HCT116 (cell line): ENCODE data around the gene MSTO1. TPM values are rescaled to one million over a fixed set of nuclear protein-coding genes. Genes with fewer than 3 reads are reported as not detected.
"Not testable (repeated sequence)": the region's sequence is repeated elsewhere in the genome, so short reads cannot be mapped to it uniquely, and the experiment has no call there.

ENCODE experiments used
- ATAC-seq: fragments of 200-7000 bp; cut with Tn5 transposase; 2 replicates; pipeline ENCODE4 v1.9.1; 2020; ENCODE audit warnings: mild to moderate bottlenecking, moderate library complexity
- BruUV-seq: library from RNA; stranded (reverse); fragments of 400-500 nt; replicated peaks from 2 replicates; lab custom pipeline; 2021; lab: Mats Ljungman, UMichigan
- CTCF ChIA-PET: fragments of 300-600 bp; sonication (Branson Sonifier 250); formaldehyde crosslinking; loops from one replicate; lab custom pipeline; 2021; ENCODE audit warnings: antibody characterized with exemption; lab: Charles Lee
- POLR2A ChIA-PET: fragments of 300-600, 350-600 bp; sonication (Branson Sonifier 250); formaldehyde crosslinking; loops from one replicate; lab custom pipeline; 2021; ENCODE audit warnings: antibody characterized with exemption; lab: Charles Lee
- RAD21 ChIA-PET, 2 experiments: fragments of 300-600 bp; sonication (Branson Sonifier 250); formaldehyde crosslinking; loops; one replicate each; lab custom pipeline; 2023; ENCODE audit warnings: low total read pairs in 2 of 2; ENCODE audit not compliant: uncharacterized antibody in 2 of 2, unreplicated experiment in 2 of 2, low non-redundant PET in 1 of 2; lab: Charles Lee
- DNase-seq: peaks from one replicate; pipeline ENCODE4 v3.0.0-alpha.2; 2010; ENCODE audit warnings: low read depth, low spot score
- H2AFZ ChIP-seq: fragments of 200-600 bp; shearing (Covaris generic), sonication (generic); 2 replicates; pipeline ENCODE4 v1.6.1; 2017; ENCODE audit warnings: low read depth, mixed run types, mixed read lengths, antibody characterized with exemption, low read length; ENCODE audit not compliant: poor library complexity, severe bottlenecking
- H3K27ac ChIP-seq: 2 replicates; pipeline ENCODE4 v1.5.1; 2012; ENCODE audit warnings: low read depth, low read length
- H3K27me3 ChIP-seq: fragments of 200-600 bp; sonication (generic); 2 replicates; pipeline ENCODE4 v1.6.1; 2016; ENCODE audit warnings: mixed run types, low read length, mixed read lengths; ENCODE audit not compliant: insufficient read depth
- H3K36me3 ChIP-seq, 2 experiments: fragments of 200-500 bp in 1 of 2; fragments of 200-600 bp in 1 of 2; sonication (Bioruptor generic) in 1 of 2; sonication (generic) in 1 of 2; 2 replicates each; pipeline versions ENCODE4 v1.5.1 to v1.6.1; 2014 to 2016; ENCODE audit warnings: low read length in 2 of 2, inconsistent platforms in 1 of 2, mixed read lengths in 1 of 2, mixed run types in 1 of 2; ENCODE audit not compliant: insufficient read depth in 2 of 2, control insufficient read depth in 1 of 2
- H3K4me1 ChIP-seq, 2 experiments: fragments of 200-600 bp in 1 of 2; sonication (generic) in 1 of 2; 2 replicates each; pipeline versions ENCODE4 v1.5.1 to v1.6.1; 2012 to 2017; ENCODE audit warnings: low read length in 2 of 2, inconsistent platforms in 1 of 2, mild to moderate bottlenecking in 1 of 2, mixed read lengths in 1 of 2, mixed run types in 1 of 2, moderate library complexity in 1 of 2; ENCODE audit not compliant: insufficient read depth in 2 of 2, control insufficient read depth in 1 of 2
- H3K4me2 ChIP-seq: fragments of 200-600 bp; sonication (generic); 2 replicates; pipeline ENCODE4 v1.6.1; 2017; ENCODE audit warnings: mixed run types, low read length, mixed read lengths
- H3K4me3 ChIP-seq, 2 experiments: fragments of 200-600 bp in 1 of 2; sonication (generic) in 1 of 2; replicated peaks in 1 of 2; 2 replicates each; pipeline ENCODE4 v1.5.1; 2011 to 2016; ENCODE audit warnings: low read length in 2 of 2, control low read depth in 1 of 2, low read depth in 1 of 2, mild to moderate bottlenecking in 1 of 2, mixed read lengths in 1 of 2, mixed run types in 1 of 2
- H3K79me2 ChIP-seq: fragments of 200-600 bp; sonication (generic); 2 replicates; pipeline ENCODE4 v1.6.1; 2017; ENCODE audit warnings: mild to moderate bottlenecking, mixed run types, low read length, moderate library complexity, mixed read lengths; ENCODE audit not compliant: insufficient read depth
- H3K9ac ChIP-seq: fragments of 200-600 bp; sonication (generic); 2 replicates; pipeline ENCODE4 v1.6.1; 2016; ENCODE audit warnings: low read length, mixed read lengths
- H3K9me2 ChIP-seq: fragments of 200-600 bp; sonication (generic), shearing (Covaris generic); 2 replicates; pipeline ENCODE4 v1.6.1; 2017; ENCODE audit warnings: mixed run types, mild to moderate bottlenecking, moderate library complexity; ENCODE audit not compliant: insufficient read depth
- H3K9me3 ChIP-seq, 2 experiments: fragments of 200-500 bp in 1 of 2; fragments of 200-600 bp in 1 of 2; sonication (Bioruptor generic) in 1 of 2; sonication (generic) in 1 of 2; 2 replicates each; pipeline ENCODE4 v1.6.1; 2014 to 2017; ENCODE audit warnings: low read length in 2 of 2, mixed read lengths in 2 of 2, inconsistent platforms in 1 of 2, low read depth in 1 of 2, mild to moderate bottlenecking in 1 of 2, mixed run types in 1 of 2, moderate library complexity in 1 of 2; ENCODE audit not compliant: control insufficient read depth in 1 of 2, insufficient read depth in 1 of 2
- H4K20me1 ChIP-seq: fragments of 200-600 bp; sonication (generic), shearing (Covaris generic); 2 replicates; pipeline ENCODE4 v1.6.1; 2017; ENCODE audit warnings: mixed run types, mild to moderate bottlenecking, moderate library complexity; ENCODE audit not compliant: insufficient read depth
- CBX3 ChIP-seq: IDR thresholded peaks from 2 replicates; pipeline ENCODE4 v1.6.1; 2012; ENCODE audit warnings: low read depth
- CEBPB ChIP-seq: IDR thresholded peaks from 2 replicates; pipeline ENCODE4 v1.6.1; 2012; ENCODE audit warnings: low read depth
- EGR1 ChIP-seq: IDR thresholded peaks from 2 replicates; pipeline ENCODE4 v1.6.1; 2012; ENCODE audit warnings: low read depth
- FOSL1 ChIP-seq: IDR thresholded peaks from 2 replicates; pipeline ENCODE4 v1.6.1; 2012; ENCODE audit warnings: low read depth
- MAX ChIP-seq: IDR thresholded peaks from 2 replicates; pipeline ENCODE4 v1.6.1; 2012
- POLR2A ChIP-seq: IDR thresholded peaks from 2 replicates; pipeline ENCODE4 v1.7.0; 2011; ENCODE audit warnings: borderline replicate concordance; ENCODE audit not compliant: insufficient read depth, insufficient read length; ENCODE audit errors: extremely low read depth
- POLR2AphosphoS5 ChIP-seq: IDR thresholded peaks from 2 replicates; pipeline ENCODE4 v1.6.1; 2011; ENCODE audit warnings: mild to moderate bottlenecking, low read depth, low read length, moderate library complexity
- REST ChIP-seq: IDR thresholded peaks from 2 replicates; pipeline ENCODE4 v1.6.1; 2012; ENCODE audit warnings: low read depth
- SIN3A ChIP-seq: IDR thresholded peaks from 2 replicates; pipeline ENCODE4 v1.6.1; 2012; ENCODE audit warnings: low read depth
- SP1 ChIP-seq: IDR thresholded peaks from 2 replicates; pipeline ENCODE4 v1.6.1; 2012; ENCODE audit warnings: low read depth
- TCF7L2 ChIP-seq: IDR thresholded peaks from 2 replicates; pipeline ENCODE4 v1.7.0; 2011; ENCODE audit warnings: borderline replicate concordance, inconsistent platforms; ENCODE audit not compliant: insufficient read depth, insufficient read length; ENCODE audit errors: extremely low read depth
- ZFX ChIP-seq: fragments of 450-650 bp; IDR thresholded peaks from 2 replicates; pipeline ENCODE4 v1.6.1; 2017
- intact Hi-C: fragments of 100-400 bp; cut with micrococcal nuclease; formaldehyde crosslinking; loops from 2 replicates; pipeline ENCODE4 v1.10.0; 2022
- total RNA-seq: library from RNA; stranded (reverse); gene quantifications from one replicate; pipeline ENCODE4 v1.2.1, GENCODE V29; 2021; ENCODE audit not compliant: unreplicated experiment

MSTO1 gene
- total RNA-seq, 1 experiment from 2014 or later: 56.4 TPM

DNA sequence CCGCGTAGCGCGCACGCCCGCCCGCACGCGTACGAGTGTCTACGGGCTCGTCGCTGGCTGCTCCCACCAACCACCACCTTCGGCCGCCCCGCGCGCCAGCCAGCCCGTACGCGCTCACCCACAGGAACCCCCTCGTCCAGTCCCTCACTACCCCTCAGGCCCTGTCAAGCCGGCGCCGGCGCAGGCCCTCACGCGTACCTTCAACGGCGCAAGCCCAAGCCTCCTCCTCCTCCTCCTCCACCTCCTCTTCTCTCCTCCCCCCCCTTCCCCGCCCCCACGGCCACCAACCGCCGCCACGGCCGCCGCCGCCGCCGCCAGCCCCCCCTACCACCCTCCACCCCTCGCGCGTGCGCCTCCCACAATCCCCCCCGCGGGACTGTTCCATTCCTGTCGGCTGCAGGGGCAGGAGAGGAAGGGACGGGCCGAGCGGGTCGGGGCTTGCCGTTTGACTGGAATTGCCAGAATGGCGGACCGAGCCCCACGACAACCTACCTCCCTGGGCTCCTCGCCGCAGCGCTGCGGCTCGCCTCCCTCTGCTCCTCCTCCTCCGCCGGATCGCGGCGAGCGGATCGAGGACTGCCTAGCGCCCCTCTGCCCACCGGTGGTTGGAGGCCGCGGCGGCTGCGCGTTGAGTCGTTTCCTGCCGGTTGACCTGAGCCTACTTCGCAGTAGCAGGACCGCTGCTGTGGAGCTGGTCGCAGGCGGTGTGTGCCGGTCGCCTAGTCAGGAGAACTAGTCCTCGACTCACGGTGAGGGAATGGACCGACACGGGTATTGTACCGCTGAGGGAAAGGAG is 47.2 kb upstream of the MSTO1 start, which contains the start of gene ASH1L:
Gene ASH1L, minus strand, starts transcription at position 223 of the 796 bp plus-strand sequence. CDS start 41,284 bp downstream, outside the sequence.
- no peaks in the 10 kb centered on the region for H3K9me3 ChIP-seq
- H3K4me2 ChIP-seq: peak within 1 kb of the TSS; percentile 85
- no peaks in the 10 kb centered on the region for H3K9me2 ChIP-seq
- no peaks in the 10 kb centered on the region for H3K36me3 ChIP-seq
- no TSS peak for BruUV-seq
- H3K4me1 ChIP-seq: peaks cover 0 to 8% of the 10 kb centered on the region in 2 experiments; a peak in 1 of 4 replicates
- TF ChIP-seq REST: no peak
- no peak for TF ChIP-seq CEBPB
- TF ChIP-seq SIN3A: peak; percentile 92
- TF ChIP-seq MAX: peak; percentile 74; the same call in 1 of the 2 replicates
- peak; percentile 94 for TF ChIP-seq POLR2A
- TF ChIP-seq SP1: peak; percentile 89
- TF ChIP-seq FOSL1: no peak
- TF ChIP-seq EGR1: peak; percentile 44; the same call in 1 of the 2 replicates
- peak; percentile 33 for TF ChIP-seq TCF7L2
- TF ChIP-seq ZFX: peak; percentile 27; the same call in 1 of the 2 replicates
- TF ChIP-seq POLR2AphosphoS5: peak; percentile 93
- TF ChIP-seq CBX3: peak; percentile 23; the same call in 1 of the 2 replicates
- TF ChIP-seq, all 23 proteins: peak for 9
- peak; percentile 86 for ATAC-seq
- Histone ChIP-seq H2AFZ (no peak within 1 kb of the TSS), H3K27ac (peak within 1 kb of the TSS; percentile 98), H3K4me3 (peak within 1 kb of the TSS; percentile 76 to 94), H4K20me1 (no peaks in the 10 kb centered on the region), H3K27me3 (no peaks in the 10 kb centered on the region), H3K79me2 (peaks cover 83% of the 10 kb centered on the region), H3K9ac (peak within 1 kb of the TSS; percentile 94)
- ChIA-PET CTCF (no interaction called here), POLR2A (interaction anchor here (0.6 to 0.7 kb wide), 3 partner anchors 8 to 282 kb away, joined by 3 to 4 read pairs (median 4); no protein-coding TSS in a partner anchor), RAD21 (interaction anchor here (0.6 to 0.7 kb wide), 3 partner anchors 74 to 289 kb away, joined by 3 to 5 read pairs (median 3); partner anchors contain the start of gene CLK2 (in 1 of the 2))
- intact Hi-C loops: no loop called here
- DNase-seq: peak; percentile 84

- DNase-seq, intact Hi-C loops, H3K36me3 ChIP-seq, H3K9me3 ChIP-seq, H4K20me1 ChIP-seq, CTCF ChIA-PET, H3K4me1 ChIP-seq, H2AFZ ChIP-seq, H3K27me3 ChIP-seq, H3K9me2 ChIP-seq: not testable (repeated sequence)
- ChIA-PET RAD21 (interaction anchor here (0.6 to 0.7 kb wide), 2 partner anchors 285 to 290 kb away, joined by 3 to 5 read pairs; partner anchors contain the start of gene CLK2 (in 1 of the 2)), POLR2A (interaction anchor here (0.6 to 0.7 kb wide), 2 partner anchors 9 to 283 kb away, joined by 3 to 4 read pairs; no protein-coding TSS in a partner anchor)
- ATAC-seq: peak; percentile 1; the same call in 1 of the 2 replicates
- TSS peak; percentile 75 for BruUV-seq
- peak overlapping the region; percentile 94 for H3K9ac ChIP-seq
- peak overlapping the region; percentile 76 to 94 for H3K4me3 ChIP-seq
- peaks cover 81% of the 10 kb centered on the region for H3K79me2 ChIP-seq
- H3K4me2 ChIP-seq: peak overlapping the region; percentile 85
- H3K27ac ChIP-seq: peak overlapping the region; percentile 98
These were observed 46.5 kb upstream of the MSTO1 start for GRCh38 chr1:155563377-155564022.
